ENCODE results near the gene FOLR2. TPM values are rescaled to one million over a fixed set of nuclear protein-coding genes. Genes with fewer than 3 reads are reported as not detected.
"Not testable (repeated sequence)": the region's sequence is repeated elsewhere in the genome, so short reads cannot be mapped to it uniquely, and the experiment has no call there.

The FOLR2 gene
- total RNA-seq, 4 donors from 2014 or later = 7.3 to 70.3 (median 33.9) TPM

DNA sequence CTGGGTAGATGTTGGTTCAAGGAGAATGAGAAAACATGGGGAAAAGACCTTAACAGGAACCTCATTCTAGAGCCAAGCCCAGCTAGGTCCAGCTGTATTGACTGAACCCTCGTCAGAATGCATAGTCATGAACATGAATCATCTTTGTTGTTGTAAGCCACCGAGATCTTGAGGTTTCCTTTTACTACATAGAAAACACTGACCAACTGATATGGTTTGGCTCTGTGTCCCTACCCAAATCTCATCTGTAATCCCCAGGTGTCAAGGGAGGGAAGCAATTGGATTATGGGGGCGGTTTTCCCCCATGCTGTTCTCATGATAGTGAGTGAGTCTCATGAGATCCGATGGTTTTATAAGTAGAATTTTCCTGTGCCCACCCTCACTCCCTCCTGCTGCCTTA lies 46.8 kb downstream of the FOLR2 start:
- 73 to 78% methylated on average over 2 to 4 of the region's 4 CpGs for WGBS, 2 donors (ENCODE audit: low coverage in 1 of 2)
- TF ChIP-seq EP300 (IDR thresholded peaks at IDR 0.05) = no peak
- no peak for TF ChIP-seq POLR2AphosphoS5 (IDR thresholded peaks at IDR 0.05)
- TF ChIP-seq POLR2A (IDR thresholded peaks at IDR 0.05) = no peak
- TF ChIP-seq, protein P1, sequence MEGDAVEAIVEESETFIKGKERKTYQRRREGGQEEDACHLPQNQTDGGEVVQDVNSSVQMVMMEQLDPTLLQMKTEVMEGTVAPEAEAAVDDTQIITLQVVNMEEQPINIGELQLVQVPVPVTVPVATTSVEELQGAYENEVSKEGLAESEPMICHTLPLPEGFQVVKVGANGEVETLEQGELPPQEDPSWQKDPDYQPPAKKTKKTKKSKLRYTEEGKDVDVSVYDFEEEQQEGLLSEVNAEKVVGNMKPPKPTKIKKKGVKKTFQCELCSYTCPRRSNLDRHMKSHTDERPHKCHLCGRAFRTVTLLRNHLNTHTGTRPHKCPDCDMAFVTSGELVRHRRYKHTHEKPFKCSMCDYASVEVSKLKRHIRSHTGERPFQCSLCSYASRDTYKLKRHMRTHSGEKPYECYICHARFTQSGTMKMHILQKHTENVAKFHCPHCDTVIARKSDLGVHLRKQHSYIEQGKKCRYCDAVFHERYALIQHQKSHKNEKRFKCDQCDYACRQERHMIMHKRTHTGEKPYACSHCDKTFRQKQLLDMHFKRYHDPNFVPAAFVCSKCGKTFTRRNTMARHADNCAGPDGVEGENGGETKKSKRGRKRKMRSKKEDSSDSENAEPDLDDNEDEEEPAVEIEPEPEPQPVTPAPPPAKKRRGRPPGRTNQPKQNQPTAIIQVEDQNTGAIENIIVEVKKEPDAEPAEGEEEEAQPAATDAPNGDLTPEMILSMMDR (IDR thresholded peaks at IDR 0.05) = no peak

DNA sequence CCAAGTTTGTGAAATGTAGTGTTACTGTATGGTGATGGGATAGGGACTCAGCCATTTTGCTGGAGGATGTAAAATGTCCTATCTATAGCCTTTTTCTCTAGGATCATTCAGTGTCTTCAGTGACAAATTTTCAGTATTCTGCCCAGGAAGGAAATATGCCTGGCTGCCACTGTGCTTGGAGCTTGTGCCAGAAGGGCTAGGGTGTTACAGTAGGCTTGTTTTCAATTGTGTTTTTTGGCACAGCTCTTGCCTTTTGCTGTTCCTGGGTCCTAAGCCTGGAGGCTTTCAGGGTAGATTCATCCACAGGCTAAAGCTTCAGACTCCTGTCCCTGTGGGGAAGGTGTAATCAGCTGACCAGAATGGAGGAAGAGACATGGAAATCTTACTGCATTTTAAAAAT lies 49.4 kb downstream of the FOLR2 start:
- no peak overlapping the region for H3K4me3 ChIP-seq
- no peak for ATAC-seq
- H3K4me1 ChIP-seq = no peaks in the 10 kb centered on the region
- H3K36me3 ChIP-seq = no peaks in the 10 kb centered on the region
- H3K27me3 ChIP-seq = peaks cover 24% of the 10 kb centered on the region
- TF ChIP-seq POLR2A (IDR thresholded peaks at IDR 0.05) (no peak), POLR2AphosphoS5 (IDR thresholded peaks at IDR 0.05) (no peak), EP300 (IDR thresholded peaks at IDR 0.05) (no peak)
- TF ChIP-seq, protein P1 (IDR thresholded peaks at IDR 0.05) = no peak
- no peaks in the 10 kb centered on the region for H3K9me3 ChIP-seq
- no peak overlapping the region for H3K27ac ChIP-seq

More for the DNA sequence above, 46.8 kb downstream of the FOLR2 start:
- Histone ChIP-seq H3K27ac (no peak overlapping the region), H3K9me3 (no peaks in the 10 kb centered on the region), H3K4me3 (no peak overlapping the region), H3K4me1 (no peaks in the 10 kb centered on the region), H3K36me3 (no peaks in the 10 kb centered on the region), H3K27me3 (peaks cover 14% of the 10 kb centered on the region)
- no peak for ATAC-seq

DNA sequence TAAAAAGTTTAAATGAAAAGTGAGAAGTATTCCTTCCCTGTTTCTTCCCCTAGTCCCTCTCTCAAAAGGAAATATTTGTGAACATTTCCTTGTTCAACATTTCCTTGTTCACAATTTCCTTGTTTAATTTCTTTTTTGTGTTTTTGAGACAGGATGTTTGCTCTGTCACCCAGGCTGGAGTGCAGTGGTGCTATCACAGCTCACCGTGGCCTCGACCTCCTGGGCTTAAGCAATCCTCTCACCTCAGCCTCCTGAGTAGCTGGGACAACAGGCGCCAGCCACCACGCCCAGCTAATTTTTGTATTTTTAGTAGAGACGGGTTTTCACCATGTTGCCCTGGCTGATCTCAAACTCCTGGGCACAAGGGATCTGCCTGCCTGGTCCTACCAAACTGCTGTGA lies 50.4 kb downstream of the FOLR2 start:
- not testable (repeated sequence) for ATAC-seq, H3K4me3 ChIP-seq, H3K36me3 ChIP-seq, H3K27ac ChIP-seq, H3K9me3 ChIP-seq, H3K4me1 ChIP-seq
- peaks cover 19% of the 10 kb centered on the region for H3K27me3 ChIP-seq
- WGBS, 2 donors (ENCODE audit: low coverage in 1 of 2) = 70 to 97% methylated on average over 2 to 3 of the region's 5 CpGs

DNA sequence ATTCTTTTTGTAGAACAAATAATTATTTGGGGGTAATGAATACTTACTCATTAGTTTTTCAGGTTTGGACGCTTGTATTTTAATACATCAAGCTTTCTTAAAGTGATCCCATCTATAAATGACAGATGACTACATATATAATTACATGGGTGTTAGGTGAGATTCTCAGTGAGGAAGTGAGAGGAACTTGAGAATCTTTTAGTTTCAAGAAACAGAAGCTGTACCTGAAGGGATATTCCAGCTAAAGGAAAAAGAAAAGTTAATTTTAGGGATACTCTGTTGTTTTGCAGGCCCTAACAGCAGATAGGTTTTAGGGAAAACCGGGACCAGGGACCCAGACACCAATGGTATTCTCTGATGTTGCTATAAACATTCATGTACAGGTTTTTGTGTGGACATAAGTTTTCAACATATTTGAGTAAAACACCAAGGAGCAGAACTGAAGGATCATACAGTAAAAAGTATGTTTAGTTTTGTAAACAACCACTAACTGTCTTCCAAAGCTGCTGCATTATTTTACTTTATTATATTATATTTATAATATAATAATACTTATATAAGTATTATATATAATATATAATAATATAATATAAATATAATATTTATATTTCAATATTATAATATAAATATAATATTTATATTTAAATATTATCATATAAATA lies 51.5 kb downstream of the FOLR2 start:
- Histone ChIP-seq H3K9me3 (no peaks in the 10 kb centered on the region), H3K4me1 (no peaks in the 10 kb centered on the region), H3K4me3 (no peak overlapping the region), H3K27ac (no peak overlapping the region), H3K36me3 (no peaks in the 10 kb centered on the region), H3K27me3 (peaks cover 19% of the 10 kb centered on the region)
- TF ChIP-seq POLR2AphosphoS5 (IDR thresholded peaks at IDR 0.05) = no peak
- WGBS, 2 donors (ENCODE audit: low coverage in 1 of 2) = 75 to 87% methylated on average over 2 of the region's 2 CpGs
- ATAC-seq = no peak

Other genes starting within 250 kb of the FOLR2 start
- gene IL18BP, start 217.9 kb upstream of the FOLR2 start, total RNA-seq = 1 to 10 TPM; 2.5 to 8.9 (median 6.7) TPM
- gene NUMA1, start 136.3 kb upstream of the FOLR2 start, total RNA-seq = 100 to 1,000 TPM; 235 to 370 (median 290) TPM
- gene LRRC51, start 135.9 kb upstream of the FOLR2 start, total RNA-seq = 10 to 100 TPM in 2 of 4 donors, 1 to 10 TPM in 2; 6.4 to 18.4 (median 10.7) TPM
- gene LAMTOR1, start 113.5 kb upstream of the FOLR2 start, total RNA-seq = 100 to 1,000 TPM in 1 of 4 donors, 10 to 100 TPM in 3; 87.1 to 103 (median 98.2) TPM
- not detected for gene TOMT, start 110.9 kb upstream of the FOLR2 start, total RNA-seq
- gene ANAPC15, start 104.1 kb upstream of the FOLR2 start, total RNA-seq = 10 to 100 TPM; 37.0 to 55.6 (median 39.1) TPM
- under 1 TPM in 1 of 4 donors, not detected in 3; 0.96 TPM for gene FOLR3, start 81.1 kb upstream of the FOLR2 start, total RNA-seq
- gene FOLR1, start 24.7 kb upstream of the FOLR2 start, total RNA-seq = 10 to 100 TPM in 1 of 4 donors, under 1 TPM in 1, not detected in 2; 0.81 to 23.7 TPM
- gene INPPL1, start 8.0 kb downstream of the FOLR2 start, total RNA-seq = 100 to 1,000 TPM in 2 of 4 donors, 10 to 100 TPM in 2; 65.8 to 134 (median 92.4) TPM
- gene PHOX2A, start 27.4 kb downstream of the FOLR2 start, total RNA-seq = 1 to 10 TPM in 1 of 4 donors, under 1 TPM in 2, not detected in 1; 0.37 to 3.2 (median 0.89) TPM
- 10 to 100 TPM; 19.4 to 30.4 (median 23.4) TPM for gene CLPB, start 217.7 kb downstream of the FOLR2 start, total RNA-seq

All from gastroesophageal sphincter (tissue), 4 donors.